8988T (cell line): ENCODE data around the gene SETD1B.
A peak's percentile ranks its signal among the peaks of the same experiment; 100 is the strongest.
"Not testable (repeated sequence)": the region's sequence is repeated elsewhere in the genome, so short reads cannot be mapped to it uniquely, and the experiment has no call there.

Source experiments
- DNase-seq: peaks from one replicate; pipeline ENCODE4 v3.0.0; 2011

The SETD1B gene

GRCh38 chr12:121781484-121781997, 22.3 kb upstream of the SETD1B start:
- no peak for DNase-seq

- DNase-seq, result no peak
These were observed 21.5 kb upstream of the SETD1B start for GRCh38 chr12:121781998-121782979.

- DNase-seq, result no peak
These were observed 20.0 kb upstream of the SETD1B start for GRCh38 chr12:121783766-121784165.

- DNase-seq, result no peak
These were observed 19.3 kb upstream of the SETD1B start for GRCh38 chr12:121784460-121784859.

- no peak for DNase-seq
These were observed 17.4 kb upstream of the SETD1B start for GRCh38 chr12:121786440-121786825.

- DNase-seq, result no peak
These were observed 16.5 kb upstream of the SETD1B start for GRCh38 chr12:121787063-121788025.

GRCh38 chr12:121788176-121788818, 15.5 kb upstream of the SETD1B start:
- DNase-seq, result no peak

- DNase-seq, result no peak
These were observed 14.5 kb upstream of the SETD1B start for GRCh38 chr12:121789233-121789781.

GRCh38 chr12:121789800-121790728, 13.7 kb upstream of the SETD1B start:
- no peak for DNase-seq

GRCh38 chr12:121790785-121791184, 13.0 kb upstream of the SETD1B start:
- not testable (repeated sequence) for DNase-seq

GRCh38 chr12:121791671-121792551, 11.9 kb upstream of the SETD1B start:
- DNase-seq, result no peak

GRCh38 chr12:121792607-121793439, 11.0 kb upstream of the SETD1B start:
- no peak for DNase-seq

GRCh38 chr12:121793440-121793837, 10.4 kb upstream of the SETD1B start, which contains the start of gene RHOF:
RHOF (minus strand) TSS chr12:121793688; CDS start chr12:121793633, 55 bp downstream.
- DNase-seq, result no peak

GRCh38 chr12:121793838-121794533, 9.8 kb upstream of the SETD1B start:
- DNase-seq, result peak; percentile 88

- DNase-seq, result no peak
These were observed 9.2 kb upstream of the SETD1B start for GRCh38 chr12:121794534-121795033.

- DNase-seq, result peak; percentile 90
These were observed 8.5 kb upstream of the SETD1B start for GRCh38 chr12:121795034-121795968.
